DOHH2 (cell line): Measurements from ENCODE around the gene LDLRAD4.

ENCODE experiments used
- H3F3A ChIP-seq: fragments of 200-600 bp; sonication (generic), shearing (Covaris generic); 2 replicates; pipeline ENCODE4 v1.6.0; 2016; ENCODE audit warnings: antibody characterized with exemption, mild to moderate bottlenecking; ENCODE audit not compliant: control insufficient read depth, insufficient read depth
- H3K27ac ChIP-seq: fragments of 200-600 bp; sonication (generic); 2 replicates; pipeline ENCODE4 v1.5.1; 2014; ENCODE audit warnings: low read depth, mild to moderate bottlenecking, low read length, moderate library complexity
- H3K27me3 ChIP-seq: fragments of 200-600 bp; sonication (generic); 2 replicates; pipeline ENCODE4 v1.6.1; 2014; ENCODE audit warnings: mild to moderate bottlenecking, low read length, mixed read lengths; ENCODE audit not compliant: control insufficient read depth
- H3K36me3 ChIP-seq: fragments of 200-600 bp; sonication (generic); 2 replicates; pipeline ENCODE4 v1.6.1; 2014; ENCODE audit warnings: mild to moderate bottlenecking, low read length, moderate library complexity, mixed read lengths; ENCODE audit not compliant: control insufficient read depth
- H3K4me1 ChIP-seq: fragments of 200-600 bp; sonication (generic); 2 replicates; pipeline ENCODE4 v1.6.1; 2014; ENCODE audit warnings: mild to moderate bottlenecking, low read length, mixed read lengths; ENCODE audit not compliant: control insufficient read depth
- H3K4me2 ChIP-seq: fragments of 200-600 bp; sonication (generic); 2 replicates; pipeline ENCODE4 v1.6.0; 2014; ENCODE audit warnings: mild to moderate bottlenecking, low read length, moderate library complexity
- H3K4me3 ChIP-seq: fragments of 200-600 bp; sonication (generic); 2 replicates; pipeline ENCODE4 v1.5.1; 2014; ENCODE audit warnings: mild to moderate bottlenecking, low read length, mixed read lengths
- H3K79me2 ChIP-seq: fragments of 200-600 bp; sonication (generic); 2 replicates; pipeline ENCODE4 v1.6.1; 2014; ENCODE audit warnings: mild to moderate bottlenecking, low read length, mixed read lengths; ENCODE audit not compliant: control insufficient read depth
- H3K9me2 ChIP-seq: fragments of 200-600 bp; sonication (generic); replicated peaks from 2 replicates; pipeline ENCODE4 v1.6.1; 2014; ENCODE audit warnings: mild to moderate bottlenecking, low read length, mixed read lengths; ENCODE audit not compliant: control insufficient read depth
- H3K9me3 ChIP-seq: fragments of 200-600 bp; sonication (generic); 2 replicates; pipeline ENCODE4 v1.6.1; 2014; ENCODE audit warnings: antibody characterized with exemption, low read length, mixed read lengths; ENCODE audit not compliant: control insufficient read depth, insufficient read depth
- H4K20me1 ChIP-seq: fragments of 200-600 bp; sonication (generic); 2 replicates; pipeline ENCODE4 v1.6.0; 2014; ENCODE audit warnings: low read depth, mild to moderate bottlenecking, antibody characterized with exemption, low read length, moderate library complexity; ENCODE audit not compliant: control insufficient read depth, insufficient read depth
- CTCF ChIP-seq: fragments of 200-600 bp; sonication (generic); IDR thresholded peaks from one replicate; pipeline ENCODE4 v1.5.1; 2014; ENCODE audit warnings: antibody characterized with exemption, mild to moderate bottlenecking, low read depth, low read length; ENCODE audit not compliant: poor library complexity, severe bottlenecking
- EZH2phosphoT487 ChIP-seq: fragments of 200-600 bp; sonication (generic); IDR thresholded peaks from 2 replicates; pipeline ENCODE4 v1.6.1; 2017; ENCODE audit warnings: borderline replicate concordance, mild to moderate bottlenecking, antibody characterized with exemption, low read length, moderate library complexity, mixed read lengths

The LDLRAD4 gene

GRCh38 chr18:13245481-13246000 lies 27.0 kb downstream of the LDLRAD4 start:
- H4K20me1 ChIP-seq, result no peaks in the 10 kb centered on the region
- no peaks in the 10 kb centered on the region for H3K4me1 ChIP-seq
- H3K36me3 ChIP-seq, result no peaks in the 10 kb centered on the region
- H3F3A ChIP-seq, result no peaks in the 10 kb centered on the region
- H3K4me2 ChIP-seq, result no peak overlapping the region
- no peaks in the 10 kb centered on the region for H3K79me2 ChIP-seq
- no peaks in the 10 kb centered on the region for H3K9me2 ChIP-seq
- H3K4me3 ChIP-seq, result no peak overlapping the region
- no peaks in the 10 kb centered on the region for H3K9me3 ChIP-seq
- TF ChIP-seq CTCF, result no peak
- no peak for TF ChIP-seq EZH2phosphoT487
- H3K27ac ChIP-seq, result no peak overlapping the region
- H3K27me3 ChIP-seq, result no peaks in the 10 kb centered on the region

- TF ChIP-seq EZH2phosphoT487, result no peak
- no peak for TF ChIP-seq CTCF
- Histone ChIP-seq H3K9me2 (no peaks in the 10 kb centered on the region), H3K4me2 (no peak overlapping the region), H4K20me1 (no peaks in the 10 kb centered on the region), H3K27me3 (no peaks in the 10 kb centered on the region), H3K9me3 (no peaks in the 10 kb centered on the region), H3K79me2 (no peaks in the 10 kb centered on the region), H3K36me3 (no peaks in the 10 kb centered on the region), H3K27ac (no peak overlapping the region), H3K4me3 (no peak overlapping the region), H3K4me1 (no peaks in the 10 kb centered on the region), H3F3A (no peaks in the 10 kb centered on the region)
Observed at GRCh38 chr18:13246121-13246520, 27.6 kb downstream of the LDLRAD4 start.

- Histone ChIP-seq H3F3A (no peaks in the 10 kb centered on the region), H4K20me1 (no peaks in the 10 kb centered on the region), H3K79me2 (no peaks in the 10 kb centered on the region), H3K4me2 (no peak overlapping the region), H3K4me1 (no peaks in the 10 kb centered on the region), H3K36me3 (no peaks in the 10 kb centered on the region), H3K9me2 (no peaks in the 10 kb centered on the region), H3K9me3 (no peaks in the 10 kb centered on the region), H3K27ac (no peak overlapping the region), H3K4me3 (no peak overlapping the region), H3K27me3 (no peaks in the 10 kb centered on the region)
- TF ChIP-seq EZH2phosphoT487 (no peak), CTCF (no peak)
Observed at GRCh38 chr18:13246591-13246990, 28.0 kb downstream of the LDLRAD4 start.

GRCh38 chr18:13247506-13247905 lies 28.9 kb downstream of the LDLRAD4 start:
- TF ChIP-seq CTCF, result no peak
- TF ChIP-seq EZH2phosphoT487, result no peak

More at GRCh38 chr18:13247506-13247905, 28.9 kb downstream of the LDLRAD4 start:
- Histone ChIP-seq H4K20me1 (no peaks in the 10 kb centered on the region), H3K4me3 (no peak overlapping the region), H3F3A (no peaks in the 10 kb centered on the region), H3K4me2 (no peak overlapping the region), H3K79me2 (no peaks in the 10 kb centered on the region), H3K36me3 (no peaks in the 10 kb centered on the region), H3K27me3 (no peaks in the 10 kb centered on the region), H3K4me1 (no peaks in the 10 kb centered on the region), H3K9me3 (no peaks in the 10 kb centered on the region), H3K9me2 (no peaks in the 10 kb centered on the region), H3K27ac (no peak overlapping the region)
